DMS53 treated with DMSO at 0.1 percent for 48 hours (cell line): ENCODE measurements around the gene MAB21L2.

Source experiments
- DNase-seq: peaks from one replicate; lab custom pipeline; 2025; ENCODE audit not compliant: unreplicated experiment; lab: John Stamatoyannopoulos, UW

MAB21L2 gene

GRCh38 chr4:150600812-150601445 is 19.0 kb downstream of the MAB21L2 start:
- no peak for DNase-seq

- no peak for DNase-seq
These were observed 27.2 kb downstream of the MAB21L2 start for GRCh38 chr4:150609131-150609530.

GRCh38 chr4:150619042-150619441 is 37.1 kb downstream of the MAB21L2 start:
- no peak for DNase-seq

- no peak for DNase-seq
These were observed 42.1 kb downstream of the MAB21L2 start for GRCh38 chr4:150624055-150624454.

- DNase-seq = no peak
These were observed 43.1 kb downstream of the MAB21L2 start for GRCh38 chr4:150625033-150625432.

GRCh38 chr4:150628073-150628472 is 46.1 kb downstream of the MAB21L2 start:
- no peak for DNase-seq

GRCh38 chr4:150632639-150633038 is 50.7 kb downstream of the MAB21L2 start:
- DNase-seq = no peak
